CD4-positive, alpha-beta T cell treated with Interleukin-21 for 1 hour (primary cell): ENCODE data around the gene TPM3.
"Not testable (repeated sequence)": the region's sequence is repeated elsewhere in the genome, so short reads cannot be mapped to it uniquely, and the experiment has no call there.

Experiments
- DNase-seq: peaks from one replicate; pipeline ENCODE4 v3.0.0-alpha.2; 2020

TPM3 gene

DNA sequence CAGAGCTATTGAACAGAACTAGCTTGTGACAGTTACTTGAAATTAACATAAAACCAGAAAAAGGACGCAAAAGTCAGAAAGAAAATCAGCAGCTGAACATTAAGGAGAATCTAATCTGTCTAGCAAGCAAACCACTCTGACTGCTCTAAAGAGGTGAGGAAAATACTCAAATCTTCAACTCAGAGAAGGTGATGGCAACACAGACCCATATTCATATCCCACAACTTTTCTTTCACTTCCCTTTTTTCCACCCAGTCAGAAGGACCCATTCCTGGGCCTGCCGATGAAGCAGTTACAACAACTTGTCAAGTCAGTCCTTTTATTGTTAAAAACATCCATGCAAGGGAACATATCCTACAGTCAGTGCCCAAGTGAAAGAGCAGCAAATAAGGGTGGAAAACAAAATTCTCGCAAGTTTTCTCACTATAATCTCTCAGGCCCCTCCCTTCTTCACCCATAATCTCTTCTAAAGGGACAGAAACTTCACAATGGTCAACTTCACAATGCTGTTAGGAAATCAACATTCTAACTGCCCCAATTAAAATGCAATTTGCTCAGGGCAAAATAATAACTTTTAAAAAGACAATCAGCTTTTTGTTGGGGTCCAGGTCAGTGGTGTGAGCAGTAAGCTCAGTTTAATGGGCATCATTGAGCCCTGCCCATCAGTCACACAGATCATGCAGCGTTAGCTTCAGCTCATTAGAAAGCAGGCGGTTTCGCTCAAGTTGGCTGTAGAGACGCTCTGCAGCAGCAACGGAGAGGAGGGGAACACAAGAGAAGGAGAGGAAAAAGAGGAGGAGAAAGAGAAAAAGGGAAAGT lies 33.4 kb downstream of the TPM3 start:
- no peak for DNase-seq

DNA sequence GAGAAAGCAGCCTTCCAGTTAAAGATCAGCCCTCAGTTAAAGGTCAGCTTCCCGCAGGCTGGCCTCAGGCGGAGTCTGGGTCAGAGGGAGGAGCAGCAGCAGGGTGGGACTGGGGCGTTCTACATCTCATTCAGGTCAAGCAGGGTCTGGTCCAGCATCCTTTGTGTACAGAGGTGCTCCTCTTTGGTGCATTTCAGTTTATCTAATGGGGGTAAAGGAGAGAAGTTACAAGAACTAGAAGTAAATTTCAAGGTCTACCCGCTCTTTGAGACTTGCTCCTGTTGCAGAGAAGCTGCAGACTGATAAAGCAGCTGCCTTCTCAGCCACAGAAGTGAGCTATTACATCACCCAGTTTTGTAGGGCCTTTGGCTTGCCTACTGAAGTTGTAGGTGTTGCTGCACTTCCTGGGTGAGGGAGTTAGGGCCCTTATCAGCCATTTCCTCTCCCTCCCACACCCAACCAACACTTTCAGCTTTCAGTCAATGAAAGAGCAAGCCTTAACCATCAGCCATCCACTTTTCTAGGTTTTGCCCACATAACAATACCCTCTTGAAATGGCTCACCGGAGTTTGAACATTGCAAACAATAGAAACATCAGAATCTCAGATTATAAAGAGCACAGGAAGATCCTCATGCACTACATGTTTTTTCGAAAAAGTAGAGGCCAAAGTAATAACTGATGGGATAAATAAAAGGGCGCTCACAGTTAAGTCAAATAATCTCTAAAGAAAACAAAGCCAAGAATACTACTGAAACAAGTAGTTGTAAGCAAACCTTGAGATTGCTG lies 34.2 kb downstream of the TPM3 start:
- DNase-seq = peak; percentile 86

DNA sequence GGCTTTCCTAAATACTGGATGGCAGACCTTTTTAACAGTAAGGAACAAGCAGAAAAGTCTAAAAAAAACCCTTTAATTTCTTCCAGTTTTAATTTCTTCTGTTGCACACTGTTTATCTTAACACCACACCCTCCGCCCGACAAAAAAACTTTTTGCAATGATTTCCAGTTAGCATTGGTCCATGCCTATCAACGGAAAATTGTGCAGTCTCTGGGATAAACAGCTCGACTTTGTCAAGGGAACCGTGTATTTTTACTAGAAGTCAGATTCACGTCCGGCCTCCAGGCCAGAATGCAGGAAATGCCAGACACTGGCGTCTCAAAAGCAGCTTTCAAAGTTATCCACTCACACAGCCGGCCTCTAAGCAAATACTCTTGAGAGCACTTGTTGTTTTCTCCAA lies 36.6 kb downstream of the TPM3 start:
- no peak for DNase-seq

DNA sequence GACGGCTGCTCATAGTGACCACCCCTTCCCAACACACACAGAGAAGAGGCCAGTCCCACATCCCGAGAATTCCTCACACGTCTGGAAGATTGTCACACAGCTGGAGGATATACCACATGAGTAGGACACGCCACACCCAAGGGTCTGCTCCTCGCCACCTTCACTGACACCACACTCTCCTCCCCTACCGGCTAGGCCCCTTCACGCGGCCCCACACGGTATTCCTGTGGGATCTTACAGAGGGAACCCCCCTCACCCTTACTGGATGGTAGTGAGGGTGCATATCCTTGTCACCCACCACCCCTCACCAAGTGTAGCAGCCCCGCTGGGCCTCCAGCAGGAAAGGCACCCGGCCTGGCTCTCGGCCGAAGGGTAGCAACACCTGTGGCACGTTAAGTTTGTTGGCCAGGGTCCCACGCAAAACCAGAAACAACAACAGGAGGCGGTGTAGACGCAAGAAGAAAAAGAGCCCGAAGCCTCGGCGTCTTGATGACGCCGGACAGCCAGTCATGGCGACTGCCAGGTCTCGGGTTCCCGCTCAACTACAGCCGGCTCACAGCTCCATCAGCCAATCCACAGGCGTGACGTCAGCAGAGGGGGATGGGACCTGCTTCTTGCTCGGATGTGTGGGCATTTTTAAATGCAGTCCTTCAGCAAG lies 37.2 kb downstream of the TPM3 start, which contains the start of gene NUP210L:
NUP210L (minus strand) TSS at position 540 of the 658 bp plus-strand sequence.
- no peak for DNase-seq

DNA sequence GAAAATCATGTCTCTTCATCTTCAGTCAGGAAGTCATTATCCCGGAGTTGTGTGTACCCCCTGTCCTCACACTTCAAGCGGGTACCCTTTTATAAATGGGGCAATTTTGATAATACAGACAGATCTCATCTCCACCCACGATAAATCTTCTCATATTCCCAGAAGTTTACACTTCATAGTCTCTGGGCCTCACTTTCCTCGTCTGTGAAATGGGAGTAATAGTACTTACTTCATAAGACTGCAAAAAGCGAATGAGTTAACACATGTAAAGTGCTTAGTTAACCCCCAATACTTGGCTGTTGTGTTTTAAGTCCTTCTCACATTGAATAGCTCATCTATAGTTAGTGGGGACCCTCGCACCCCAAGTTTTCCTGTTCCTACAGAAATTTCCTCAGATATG lies 37.8 kb downstream of the TPM3 start:
- DNase-seq = no peak

DNA sequence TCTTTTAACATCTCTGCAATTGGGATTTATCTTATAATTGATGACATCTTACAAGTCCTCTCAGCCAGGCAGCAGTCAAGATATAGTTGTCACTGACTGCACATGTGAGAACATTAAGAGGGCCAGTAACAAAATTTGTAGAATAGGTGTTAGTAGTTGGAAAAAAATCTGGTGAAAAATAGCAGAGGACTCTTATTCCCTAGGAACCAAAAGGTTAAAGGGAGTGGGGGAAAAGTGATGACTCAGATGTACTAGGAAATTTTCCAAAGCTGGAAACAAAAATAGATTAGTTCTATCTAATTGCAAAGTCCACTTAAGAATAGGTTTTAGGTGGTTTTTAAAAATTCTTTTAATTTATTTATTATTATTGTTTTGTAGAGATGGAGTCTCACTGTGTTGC lies 40.6 kb downstream of the TPM3 start:
- no peak for DNase-seq

DNA sequence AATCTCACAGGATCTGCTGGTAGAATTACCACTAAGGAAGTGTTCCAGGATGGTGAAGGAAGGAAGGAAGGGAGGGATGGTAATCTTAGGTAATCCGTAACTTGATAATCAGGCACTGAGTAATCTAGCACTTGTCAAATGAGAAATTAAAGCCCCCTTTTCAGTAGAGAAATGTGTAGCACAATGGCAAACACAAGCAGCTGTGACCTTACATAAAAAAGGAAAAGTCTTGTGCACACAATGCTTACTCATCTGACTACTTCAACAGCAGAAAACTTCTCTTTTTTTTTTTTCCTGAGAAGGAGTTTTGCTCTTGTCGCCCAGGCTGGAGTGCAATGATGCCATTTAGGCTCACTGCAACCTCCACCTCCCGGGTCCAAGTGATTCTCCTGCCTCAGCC lies 43.1 kb downstream of the TPM3 start:
- no peak for DNase-seq

DNA sequence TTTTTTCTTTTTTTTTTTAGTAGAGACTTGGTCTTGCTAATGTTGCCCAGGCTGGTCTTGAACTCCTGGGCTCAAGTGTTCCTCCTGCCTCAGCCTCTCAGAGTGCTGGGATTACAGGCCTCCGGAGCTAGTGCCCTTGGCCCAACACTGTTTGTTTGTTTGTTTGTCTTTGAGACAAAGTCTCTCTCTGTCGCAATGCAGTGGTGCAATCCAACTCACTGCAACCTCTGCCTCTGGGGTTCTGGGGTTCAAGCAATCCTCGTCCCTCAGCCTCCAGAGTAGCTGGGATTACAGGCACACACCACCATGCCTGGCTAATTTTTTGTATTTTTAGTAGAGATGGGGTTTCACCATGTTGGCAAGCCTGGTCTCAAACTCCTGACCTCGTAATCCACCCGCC lies 44.4 kb downstream of the TPM3 start:
- DNase-seq = not testable (repeated sequence)

DNA sequence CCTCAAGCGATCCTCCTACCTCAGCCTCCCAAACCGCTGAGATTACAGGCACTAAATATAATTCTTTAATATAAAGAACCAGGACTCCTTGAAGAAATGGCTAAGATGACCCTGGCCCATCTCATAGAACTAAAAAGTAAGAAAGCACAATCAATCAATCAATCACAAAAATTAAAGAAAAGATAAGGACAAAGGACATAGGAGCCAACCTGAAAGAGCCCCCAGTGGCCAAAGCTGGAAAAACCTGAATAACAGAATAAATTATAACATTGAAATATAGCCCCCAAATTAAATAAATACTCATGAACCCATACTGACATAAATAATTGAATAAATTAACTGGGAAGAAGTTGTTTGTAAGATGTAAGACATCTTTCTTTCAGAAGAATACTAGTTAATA lies 45.9 kb downstream of the TPM3 start:
- DNase-seq = no peak

DNA sequence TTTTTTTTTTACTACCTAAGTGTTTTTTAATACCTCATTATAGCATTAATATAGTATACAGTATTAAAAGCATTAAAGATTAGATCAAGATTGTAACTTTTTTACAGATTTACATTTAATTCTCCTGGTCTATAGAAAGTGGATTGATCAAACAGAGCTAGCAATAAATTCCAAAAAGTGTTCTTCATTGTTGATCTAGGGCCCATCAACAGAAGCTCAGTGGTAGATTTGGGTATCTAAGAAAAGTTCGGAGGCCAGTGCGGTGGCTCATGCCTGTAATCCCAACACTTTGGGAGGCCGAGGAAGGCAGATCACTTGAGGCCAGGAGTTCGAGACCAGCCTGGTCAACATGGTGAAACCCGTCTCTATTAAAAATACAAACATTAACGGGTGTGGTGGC lies 49.5 kb downstream of the TPM3 start:
- no peak for DNase-seq

DNA sequence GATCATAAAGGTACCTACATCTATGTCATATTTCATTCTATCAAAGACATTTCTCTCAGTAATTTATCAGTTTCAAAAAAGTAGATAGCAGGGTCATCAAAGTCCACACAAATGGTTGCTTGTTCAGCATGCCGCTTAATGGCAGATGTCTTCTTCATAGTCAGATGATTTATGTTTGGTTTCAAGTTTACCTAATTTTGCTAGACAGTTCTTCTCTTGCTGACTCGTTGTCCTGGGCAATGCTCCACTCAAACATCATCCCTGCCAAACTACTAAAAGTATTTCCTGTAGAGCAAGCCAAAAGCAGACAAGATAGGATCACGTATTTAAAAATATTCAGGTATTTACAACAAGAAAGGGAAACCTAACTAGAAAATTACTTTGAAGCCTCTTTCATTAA lies 50.7 kb downstream of the TPM3 start:
- DNase-seq = no peak

DNA sequence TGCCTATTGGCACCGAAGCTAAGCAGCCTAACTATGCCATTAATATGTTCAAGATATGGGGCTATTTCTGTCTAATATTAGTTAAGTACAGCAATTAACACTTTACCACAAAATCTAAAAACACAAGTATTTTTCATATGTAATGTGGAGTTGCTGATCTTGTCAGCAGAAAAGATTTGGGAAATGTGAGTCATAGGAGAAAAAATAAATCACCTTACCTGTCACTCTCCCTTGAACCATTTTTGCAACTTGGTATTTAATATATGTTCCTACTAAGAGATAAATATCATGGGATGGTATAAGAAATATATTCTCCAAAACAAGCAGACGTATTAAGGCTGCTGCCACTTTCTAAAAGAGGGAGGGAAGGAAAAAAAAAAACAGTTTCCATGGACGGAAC lies 54.0 kb downstream of the TPM3 start:
- DNase-seq = no peak

DNA sequence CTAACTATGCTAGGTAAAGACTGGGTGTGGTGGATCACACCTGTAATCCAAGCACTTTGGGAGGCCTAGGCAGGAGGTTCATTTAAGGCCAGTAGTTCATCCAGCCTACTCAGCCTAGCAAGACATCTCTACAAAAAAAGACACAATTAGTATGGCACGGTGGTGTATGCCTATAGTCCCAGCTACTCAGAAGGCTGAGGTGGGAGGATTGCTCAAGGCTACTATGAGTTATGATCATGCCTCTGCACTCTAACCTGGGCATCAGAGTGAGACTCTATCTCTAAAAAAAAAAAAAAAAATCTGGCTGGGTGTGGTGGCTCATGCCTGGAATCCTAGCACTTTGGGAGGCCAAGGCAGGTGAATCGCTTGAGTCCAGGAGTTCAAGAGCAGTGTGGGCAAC lies 58.6 kb downstream of the TPM3 start:
- no peak for DNase-seq

DNA sequence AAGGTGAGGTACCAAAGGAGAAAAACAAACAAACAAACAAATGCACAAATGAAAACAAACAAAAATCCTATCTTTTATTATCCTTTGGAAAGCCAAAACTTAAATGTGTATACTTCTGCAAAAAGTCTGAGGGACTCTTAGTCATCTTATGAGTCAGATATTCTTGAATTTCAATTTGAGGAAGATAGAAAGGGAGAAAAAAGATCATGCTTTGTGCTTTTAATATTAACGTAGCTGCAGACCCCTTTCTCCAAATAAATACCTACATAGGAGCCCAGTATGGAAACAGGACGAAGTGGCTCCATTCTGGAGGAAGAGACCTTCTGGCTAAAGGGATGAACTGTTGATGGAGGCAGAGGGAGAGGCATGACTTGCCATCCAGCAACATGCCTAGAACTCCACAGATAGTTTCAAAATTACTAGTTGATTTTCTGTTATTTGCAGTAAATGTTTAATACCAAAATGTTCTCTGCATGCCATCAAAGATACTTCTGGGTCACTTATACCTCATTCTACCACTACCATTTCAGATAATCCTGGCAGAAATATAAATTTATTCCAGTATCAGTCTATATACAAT lies 62.4 kb downstream of the TPM3 start:
- no peak for DNase-seq

DNA sequence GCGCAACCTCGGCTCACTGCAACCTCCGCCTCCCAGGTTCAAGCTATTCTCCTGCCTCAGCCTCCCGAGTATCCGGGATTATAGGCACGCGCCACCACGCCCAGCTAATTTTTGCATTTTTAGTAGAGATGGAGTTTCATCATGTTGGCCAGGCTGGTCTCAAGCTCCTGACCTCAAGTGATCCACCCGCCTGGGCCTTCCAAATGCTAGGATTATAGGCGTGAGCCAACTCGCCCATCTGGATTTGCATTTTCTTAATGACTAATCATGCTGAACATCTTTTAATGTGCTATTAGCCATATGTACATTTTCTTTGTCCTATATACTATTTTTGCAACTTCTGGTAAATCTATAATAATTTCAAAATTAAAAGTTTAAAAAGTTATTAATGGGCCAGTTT lies 68.7 kb downstream of the TPM3 start:
- DNase-seq = not testable (repeated sequence)

DNA sequence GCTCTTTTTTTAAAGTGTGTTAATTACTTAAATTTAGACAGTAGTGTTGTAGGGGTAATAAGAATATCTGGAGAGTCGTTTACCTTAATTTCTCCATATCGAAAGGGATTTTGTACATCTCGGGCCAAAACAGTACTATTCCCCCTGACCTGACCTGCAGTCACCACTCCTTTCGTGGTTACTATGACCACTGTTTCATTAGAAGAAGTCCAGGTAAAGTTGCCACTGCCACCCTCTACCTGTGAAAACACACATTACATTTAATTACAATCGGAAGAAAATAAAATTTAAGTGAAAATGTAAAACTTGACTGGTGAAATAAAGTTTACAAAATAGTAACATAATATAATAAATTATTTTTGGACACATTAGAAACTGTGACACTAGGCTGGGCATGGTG lies 74.3 kb downstream of the TPM3 start:
- no peak for DNase-seq

DNA sequence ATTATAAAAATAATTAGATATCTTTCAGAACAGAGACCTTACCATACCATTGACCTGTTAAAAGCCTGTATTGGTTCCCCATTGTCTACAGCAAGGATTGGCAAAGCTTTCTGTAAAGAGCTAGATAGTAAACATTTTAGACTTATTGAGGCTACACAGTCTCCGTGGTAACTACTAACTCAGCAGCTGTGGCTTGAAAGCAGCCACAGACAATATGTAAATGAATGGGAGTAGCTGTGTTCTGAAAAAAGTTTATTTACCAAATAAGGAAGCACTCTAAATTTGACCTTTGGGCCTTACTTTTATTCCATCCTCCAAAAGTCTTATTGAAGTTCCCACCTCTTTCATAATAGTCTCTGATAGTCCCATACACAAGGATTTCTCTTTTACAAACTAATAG lies 76.7 kb downstream of the TPM3 start:
- DNase-seq = peak; percentile 14
